Measurements from ENCODE around the gene ZNF280A. TPM values are rescaled to one million over a fixed set of nuclear protein-coding genes. Genes with fewer than 3 reads are reported as not detected.

The ZNF280A gene
- total and polyA plus RNA-seq, 2 donors (not counting 3 experiments of a cell fraction or from before 2014, with no cell fraction given), result 0.15 TPM; not detected in 1

- intact Hi-C loops (cut with micrococcal nuclease), result no loop called here
- no peaks in the 10 kb centered on the region for H3K36me3 ChIP-seq (ENCODE audit: control insufficient read depth in 2 of 2, extremely low read depth in 1 of 2, insufficient read depth in 2 of 2, low read length in 2 of 2)
- no peaks in the 10 kb centered on the region for H3K9me1 ChIP-seq (replicated peaks; ENCODE audit: control insufficient read depth, extremely low read depth, insufficient read depth, low read length)
- no peak overlapping the region for H3K27ac ChIP-seq (ENCODE audit: insufficient read depth, low read depth, low read length)
- no peak overlapping the region for H3K9ac ChIP-seq (replicated peaks; ENCODE audit: extremely low read depth, insufficient read depth, low read length)
- dilution Hi-C loops (cut with MboI; ENCODE audit: extremely low pct_ligation_motif_present, low sequenced_read_pairs), result no loop called here
- no peak overlapping the region for H2AFZ ChIP-seq (ENCODE audit: low read depth, low read length)
- TF ChIP-seq, protein P1, sequence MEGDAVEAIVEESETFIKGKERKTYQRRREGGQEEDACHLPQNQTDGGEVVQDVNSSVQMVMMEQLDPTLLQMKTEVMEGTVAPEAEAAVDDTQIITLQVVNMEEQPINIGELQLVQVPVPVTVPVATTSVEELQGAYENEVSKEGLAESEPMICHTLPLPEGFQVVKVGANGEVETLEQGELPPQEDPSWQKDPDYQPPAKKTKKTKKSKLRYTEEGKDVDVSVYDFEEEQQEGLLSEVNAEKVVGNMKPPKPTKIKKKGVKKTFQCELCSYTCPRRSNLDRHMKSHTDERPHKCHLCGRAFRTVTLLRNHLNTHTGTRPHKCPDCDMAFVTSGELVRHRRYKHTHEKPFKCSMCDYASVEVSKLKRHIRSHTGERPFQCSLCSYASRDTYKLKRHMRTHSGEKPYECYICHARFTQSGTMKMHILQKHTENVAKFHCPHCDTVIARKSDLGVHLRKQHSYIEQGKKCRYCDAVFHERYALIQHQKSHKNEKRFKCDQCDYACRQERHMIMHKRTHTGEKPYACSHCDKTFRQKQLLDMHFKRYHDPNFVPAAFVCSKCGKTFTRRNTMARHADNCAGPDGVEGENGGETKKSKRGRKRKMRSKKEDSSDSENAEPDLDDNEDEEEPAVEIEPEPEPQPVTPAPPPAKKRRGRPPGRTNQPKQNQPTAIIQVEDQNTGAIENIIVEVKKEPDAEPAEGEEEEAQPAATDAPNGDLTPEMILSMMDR (IDR thresholded peaks at IDR 0.05; ENCODE audit: extremely low read depth in 1 of 2, insufficient read depth in 1 of 2, low read depth in 1 of 2, low read length in 2 of 2), result no peak
- no peak for TF ChIP-seq POLR2AphosphoS5 (IDR thresholded peaks at IDR 0.05; ENCODE audit: insufficient read depth, low read depth, low read length)
- no peak for TF ChIP-seq MYC (IDR thresholded peaks at IDR 0.05; ENCODE audit: low read depth, low read length)
- TF ChIP-seq GATA2 (IDR thresholded peaks at IDR 0.05; ENCODE audit: insufficient read depth, insufficient read length, low read depth, low read length), result no peak
- TF ChIP-seq JUN (IDR thresholded peaks at IDR 0.05; ENCODE audit: borderline replicate concordance, insufficient read depth, insufficient read length, low read depth), result no peak
- no peak for TF ChIP-seq EZH2 (IDR thresholded peaks at IDR 0.05; ENCODE audit: borderline replicate concordance, low read depth, low read length, severe bottlenecking)
- TF ChIP-seq, protein P2, sequence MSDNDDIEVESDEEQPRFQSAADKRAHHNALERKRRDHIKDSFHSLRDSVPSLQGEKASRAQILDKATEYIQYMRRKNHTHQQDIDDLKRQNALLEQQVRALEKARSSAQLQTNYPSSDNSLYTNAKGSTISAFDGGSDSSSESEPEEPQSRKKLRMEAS (IDR thresholded peaks at IDR 0.05; ENCODE audit: insufficient read depth, insufficient read length), result no peak
- TF ChIP-seq FOS (IDR thresholded peaks at IDR 0.05; ENCODE audit: borderline replicate concordance, insufficient read depth, low read length), result no peak
- H3K9me3 ChIP-seq (replicated peaks; ENCODE audit: control insufficient read depth, insufficient read depth, low read length), result no peaks in the 10 kb centered on the region
- BruUV-seq (replicated peaks), result no TSS peak
- H3K4me2 ChIP-seq (ENCODE audit: insufficient read depth, low read length), result no peak overlapping the region
- H3K27me3 ChIP-seq (ENCODE audit: control insufficient read depth in 2 of 2, insufficient read depth in 2 of 2, low read length in 2 of 2), result peaks cover 3 to 13% of the 10 kb centered on the region in 2 experiments
- H3K4me1 ChIP-seq (ENCODE audit: control insufficient read depth, extremely low read depth, insufficient read depth, low read length), result no peaks in the 10 kb centered on the region
- H3K79me2 ChIP-seq (ENCODE audit: control insufficient read depth, insufficient read depth, low read length), result no peaks in the 10 kb centered on the region
- no peaks in the 10 kb centered on the region for H4K20me1 ChIP-seq (replicated peaks; ENCODE audit: control insufficient read depth, extremely low read depth, insufficient read depth, low read length)
- FAIRE-seq (no peak), DNase-seq (ENCODE audit: low read depth, low spot score) (no peak)
- ChIA-PET POLR2A (no interaction called here), CTCF (no interaction called here)
- H3K4me3 ChIP-seq (replicated peaks in 1 of 3; ENCODE audit: insufficient read depth in 1 of 3, low read depth in 1 of 3, low read length in 3 of 3), result no peak overlapping the region
These were observed 6.5 kb downstream of the ZNF280A start for GRCh38 chr22:22513619-22514018.
